ENCODE data around the gene RYR2.

DNA sequence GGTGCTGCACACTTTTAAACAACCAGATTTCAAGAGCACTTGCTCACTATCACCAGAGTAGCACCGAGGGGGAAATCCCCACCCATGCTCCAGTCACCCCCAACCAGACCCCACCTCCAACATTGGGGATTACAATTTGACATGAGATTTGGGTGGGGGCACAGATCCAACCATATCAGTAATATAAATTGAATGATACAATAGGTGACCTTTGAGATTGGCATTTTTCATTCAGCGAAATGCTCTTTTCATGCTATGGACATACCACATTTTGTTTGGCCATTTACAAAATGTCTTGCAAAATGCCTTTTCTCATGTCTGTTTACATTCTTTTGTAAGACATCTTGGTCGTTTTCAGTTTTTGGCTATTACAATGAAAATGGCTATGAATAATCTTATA lies 23.9 kb downstream of the RYR2 start:
- TF ChIP-seq CTCF (conservative IDR thresholded peaks at IDR 0.05) (no peak), ZFX (IDR thresholded peaks at IDR 0.05) (no peak)
